WTC11 (cell line): ENCODE results near the gene WDFY3. TPM values are rescaled to one million over a fixed set of nuclear protein-coding genes. Genes with fewer than 3 reads are reported as not detected.

ENCODE experiments used
- ATAC-seq: fragments of 200-7000 bp; cut with Tn5 transposase; 2 replicates; pipeline ENCODE4 v1.10.0; 2021; ENCODE audit warnings: mild to moderate bottlenecking, moderate library complexity
- CTCF ChIA-PET: fragments of 300-600 bp; sonication (Branson Sonifier 250); formaldehyde crosslinking; loops from one replicate; lab custom pipeline; 2021; ENCODE audit warnings: antibody characterized with exemption; lab: Charles Lee
- POLR2A ChIA-PET: fragments of 350-600 bp; sonication (Branson Sonifier 250); formaldehyde crosslinking; loops from one replicate; lab custom pipeline; 2021; ENCODE audit warnings: antibody characterized with exemption; lab: Charles Lee
- DNase-seq: peaks from one replicate; pipeline ENCODE4 v3.0.0; 2021; ENCODE audit warnings: low spot score
- H3K27ac Mint-ChIP-seq: 2 replicates; pipeline ENCODE4 v1.8.0; 2021; ENCODE audit warnings: mixed read lengths
- H3K27me3 Mint-ChIP-seq: 2 replicates; pipeline ENCODE4 v1.8.0; 2021; ENCODE audit warnings: low read depth, mild to moderate bottlenecking, moderate library complexity, mixed read lengths
- H3K36me3 Mint-ChIP-seq: 2 replicates; pipeline ENCODE4 v1.8.0; 2021; ENCODE audit warnings: mixed read lengths
- H3K4me1 Mint-ChIP-seq: 2 replicates; pipeline ENCODE4 v1.8.0; 2022; ENCODE audit warnings: mixed read lengths
- H3K4me3 Mint-ChIP-seq: 2 replicates; pipeline ENCODE4 v1.8.0; 2021; ENCODE audit warnings: mild to moderate bottlenecking, moderate library complexity, mixed read lengths
- H3K9me3 Mint-ChIP-seq: 2 replicates; pipeline ENCODE4 v1.8.0; 2021; ENCODE audit warnings: mixed read lengths
- ATF2 ChIP-seq: sonication (generic); formaldehyde crosslinking; IDR thresholded peaks from 2 replicates; pipeline ENCODE4 v1.8.1; 2022; ENCODE audit warnings: low read depth, missing genetic modification reagents, borderline replicate concordance
- ATF3 ChIP-seq: sonication (generic); formaldehyde crosslinking; conservative IDR thresholded peaks from 2 replicates; pipeline ENCODE4 v1.8.1; 2022; ENCODE audit warnings: mild to moderate bottlenecking, missing genetic modification reagents
- CBFB ChIP-seq: sonication (generic); formaldehyde crosslinking; IDR thresholded peaks from 2 replicates; pipeline ENCODE4 v1.8.1; 2022; ENCODE audit warnings: mild to moderate bottlenecking, low read depth, missing genetic modification reagents
- FOXP1 ChIP-seq: sonication (generic); formaldehyde crosslinking; IDR thresholded peaks from 2 replicates; pipeline ENCODE4 v1.8.0; 2022; ENCODE audit warnings: missing genetic modification reagents, mild to moderate bottlenecking, moderate library complexity, borderline replicate concordance
- FOXP4 ChIP-seq: sonication (generic); formaldehyde crosslinking; IDR thresholded peaks from 2 replicates; pipeline ENCODE4 v1.8.0; 2022; ENCODE audit warnings: mild to moderate bottlenecking, missing genetic modification reagents
- HMGXB4 ChIP-seq: sonication (generic); formaldehyde crosslinking; IDR thresholded peaks from 2 replicates; pipeline ENCODE4 v1.8.1; 2023; ENCODE audit warnings: mild to moderate bottlenecking, moderate library complexity, missing genetic modification reagents
- KAT7 ChIP-seq: sonication (generic); formaldehyde crosslinking; IDR thresholded peaks from 2 replicates; pipeline ENCODE4 v1.8.1; 2023; ENCODE audit warnings: missing genetic modification reagents, mild to moderate bottlenecking, borderline replicate concordance
- NR1H2 ChIP-seq: sonication (generic); formaldehyde crosslinking; IDR thresholded peaks from 2 replicates; pipeline ENCODE4 v1.9.0; 2021; ENCODE audit warnings: mild to moderate bottlenecking, moderate library complexity, missing genetic modification reagents
- ZNF671 ChIP-seq: fragments of 250-450 bp; sonication (Bioruptor Pico); IDR thresholded peaks from 2 replicates; pipeline ENCODE4 v1.8.0; 2021; ENCODE audit warnings: mild to moderate bottlenecking
- total RNA-seq: library from RNA; stranded (reverse); gene quantifications from 3 replicates; pipeline ENCODE4 v1.2.3, GENCODE V29; 2021
- TF ChIP-seq, protein P1 (sequence below): sonication (generic); formaldehyde crosslinking; IDR thresholded peaks from 2 replicates; pipeline ENCODE4 v1.8.1; 2022; ENCODE audit warnings: low read depth, mild to moderate bottlenecking, moderate library complexity, missing genetic modification reagents, borderline replicate concordance
- TF ChIP-seq, protein P2 (sequence below): fragments of 250-450 bp; sonication (Bioruptor Pico); IDR thresholded peaks from 2 replicates; pipeline ENCODE4 v2.1.2; 2022; ENCODE audit warnings: mild to moderate bottlenecking, moderate library complexity
- TF ChIP-seq, protein P3 (sequence below): fragments of 250-450 bp; sonication (Bioruptor Pico); IDR thresholded peaks from 2 replicates; pipeline ENCODE4 v1.9.0; 2021; ENCODE audit warnings: moderate library complexity, mild to moderate bottlenecking, inconsistent platforms, borderline replicate concordance

WDFY3 gene
- total RNA-seq, 1 experiment from 2014 or later, result 77.2 TPM

DNA sequence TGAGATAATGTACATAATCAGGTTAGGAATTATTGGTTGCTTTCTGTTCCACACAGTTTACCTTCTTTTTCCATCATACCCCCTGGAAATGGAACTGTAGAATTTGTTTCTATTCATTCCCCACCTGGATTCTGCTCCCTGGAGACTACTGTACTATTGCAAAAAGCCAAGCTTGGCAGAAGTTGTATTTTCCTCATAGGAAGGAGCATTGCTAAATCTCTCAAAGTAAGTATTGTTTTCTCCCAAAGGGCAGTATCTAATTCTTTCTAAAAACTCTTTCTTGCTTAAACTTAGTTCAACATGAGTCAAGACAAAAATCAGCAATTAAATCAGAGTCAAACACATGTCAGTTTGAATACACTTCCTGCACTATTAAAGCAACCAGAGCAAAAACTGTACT is 247.4 kb downstream of the WDFY3 start:
- H3K4me3 Mint-ChIP-seq, result no peak overlapping the region

More for the DNA sequence above, 247.4 kb downstream of the WDFY3 start:
- Mint-ChIP-seq H3K36me3 (peaks cover 57% of the 10 kb centered on the region), H3K27me3 (no peaks in the 10 kb centered on the region), H3K4me1 (no peaks in the 10 kb centered on the region), H3K27ac (peak overlapping the region; percentile 14; the same call in 1 of the 2 replicates), H3K9me3 (no peaks in the 10 kb centered on the region)
- no peak for TF ChIP-seq ATF3 (CRISPR knock-in tag)
- TF ChIP-seq FOXP1, result no peak
- no peak for TF ChIP-seq NR1H2 (CRISPR knock-in tag)
- TF ChIP-seq KAT7 (CRISPR knock-in tag), result no peak
- TF ChIP-seq CBFB (CRISPR knock-in tag), result no peak
- TF ChIP-seq HMGXB4 (CRISPR knock-in tag), result no peak
- TF ChIP-seq, protein P1, sequence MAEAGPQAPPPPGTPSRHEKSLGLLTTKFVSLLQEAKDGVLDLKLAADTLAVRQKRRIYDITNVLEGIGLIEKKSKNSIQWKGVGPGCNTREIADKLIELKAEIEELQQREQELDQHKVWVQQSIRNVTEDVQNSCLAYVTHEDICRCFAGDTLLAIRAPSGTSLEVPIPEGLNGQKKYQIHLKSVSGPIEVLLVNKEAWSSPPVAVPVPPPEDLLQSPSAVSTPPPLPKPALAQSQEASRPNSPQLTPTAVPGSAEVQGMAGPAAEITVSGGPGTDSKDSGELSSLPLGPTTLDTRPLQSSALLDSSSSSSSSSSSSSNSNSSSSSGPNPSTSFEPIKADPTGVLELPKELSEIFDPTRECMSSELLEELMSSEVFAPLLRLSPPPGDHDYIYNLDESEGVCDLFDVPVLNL, result no peak
- no peak for TF ChIP-seq ATF2 (CRISPR knock-in tag)
- TF ChIP-seq, protein P2, sequence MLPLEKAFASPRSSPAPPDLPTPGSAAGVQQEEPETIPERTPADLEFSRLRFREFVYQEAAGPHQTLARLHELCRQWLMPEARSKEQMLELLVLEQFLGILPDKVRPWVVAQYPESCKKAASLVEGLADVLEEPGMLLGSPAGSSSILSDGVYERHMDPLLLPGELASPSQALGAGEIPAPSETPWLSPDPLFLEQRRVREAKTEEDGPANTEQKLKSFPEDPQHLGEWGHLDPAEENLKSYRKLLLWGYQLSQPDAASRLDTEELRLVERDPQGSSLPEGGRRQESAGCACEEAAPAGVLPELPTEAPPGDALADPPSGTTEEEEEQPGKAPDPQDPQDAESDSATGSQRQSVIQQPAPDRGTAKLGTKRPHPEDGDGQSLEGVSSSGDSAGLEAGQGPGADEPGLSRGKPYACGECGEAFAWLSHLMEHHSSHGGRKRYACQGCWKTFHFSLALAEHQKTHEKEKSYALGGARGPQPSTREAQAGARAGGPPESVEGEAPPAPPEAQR (CRISPR knock-in tag), result no peak
- no peak for TF ChIP-seq FOXP4 (CRISPR knock-in tag)
- no peak for TF ChIP-seq ZNF671 (CRISPR knock-in tag)
- TF ChIP-seq, protein P3, sequence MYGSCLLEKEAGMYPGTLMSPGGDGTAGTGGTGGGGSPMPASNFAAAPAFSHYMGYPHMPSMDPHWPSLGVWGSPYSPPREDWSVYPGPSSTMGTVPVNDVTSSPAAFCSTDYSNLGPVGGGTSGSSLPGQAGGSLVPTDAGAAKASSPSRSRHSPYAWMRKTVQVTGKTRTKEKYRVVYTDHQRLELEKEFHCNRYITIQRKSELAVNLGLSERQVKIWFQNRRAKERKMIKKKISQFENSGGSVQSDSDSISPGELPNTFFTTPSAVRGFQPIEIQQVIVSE (CRISPR knock-in tag), result no peak
- no peak for DNase-seq
- CTCF ChIA-PET, result no interaction called here
- POLR2A ChIA-PET, result no interaction called here
- no peak for ATAC-seq
